Spleen (tissue), 7 donors: ENCODE results near the gene KLHL25.

Experiments
- POLR2A ChIP-seq, 3 donors: fragments of 450-650 bp; IDR thresholded peaks; one replicate each; pipeline ENCODE4 v1.5.1; 2017; ENCODE audit warnings: antibody characterized with exemption in 3 of 3, mild to moderate bottlenecking in 1 of 3
- POLR2AphosphoS5 ChIP-seq, 3 donors: sonication (generic); formaldehyde crosslinking; IDR thresholded peaks; one replicate each; pipeline ENCODE4 v1.5.1; 2017; ENCODE audit warnings: antibody characterized with exemption in 3 of 3
- TF ChIP-seq, protein P1 (sequence below), 11 experiments: fragments of 200-600 bp in 7 of 11; fragments of 450-650 bp in 4 of 11; sonication (generic) in 4 of 11; IDR thresholded peaks in 8 of 11; conservative IDR thresholded peaks in 3 of 11; 1 replicate in 7 of 11; 2 replicates in 4 of 11; pipeline versions ENCODE4 v1.4.0 to v1.8.0; 2016 to 2021; ENCODE audit warnings: antibody characterized with exemption in 11 of 11, inconsistent platforms in 4 of 11, mild to moderate bottlenecking in 1 of 11
- donor health status: DM: no; HTN: no; CAD: no; lungs with moderate emphysema.
- donor health status: DM: no; HTN: no; CAD: no.
- donor health status: DM: no; HTN: no; CAD: no.

DNA sequence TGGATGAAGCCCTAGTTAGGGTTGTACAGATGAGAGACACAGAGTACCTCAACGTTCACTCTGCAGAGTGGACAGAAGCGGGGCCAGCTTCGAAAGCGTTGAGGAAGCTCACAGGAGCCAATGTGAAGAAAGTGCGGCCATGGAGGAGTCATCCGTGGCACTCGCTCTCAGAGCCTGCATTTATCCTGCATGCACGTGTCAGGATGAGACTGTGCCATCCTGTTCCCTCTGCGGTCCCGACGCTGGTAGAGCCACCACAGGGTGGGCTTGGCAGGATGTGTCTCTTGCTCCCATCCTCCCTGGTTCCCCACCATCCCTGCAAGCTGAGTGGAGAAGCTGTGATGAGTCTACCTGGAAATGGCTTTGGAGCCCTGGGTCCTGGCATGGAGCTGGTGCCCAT, 39.3 kb downstream of the KLHL25 start:
- TF ChIP-seq, protein P1, sequence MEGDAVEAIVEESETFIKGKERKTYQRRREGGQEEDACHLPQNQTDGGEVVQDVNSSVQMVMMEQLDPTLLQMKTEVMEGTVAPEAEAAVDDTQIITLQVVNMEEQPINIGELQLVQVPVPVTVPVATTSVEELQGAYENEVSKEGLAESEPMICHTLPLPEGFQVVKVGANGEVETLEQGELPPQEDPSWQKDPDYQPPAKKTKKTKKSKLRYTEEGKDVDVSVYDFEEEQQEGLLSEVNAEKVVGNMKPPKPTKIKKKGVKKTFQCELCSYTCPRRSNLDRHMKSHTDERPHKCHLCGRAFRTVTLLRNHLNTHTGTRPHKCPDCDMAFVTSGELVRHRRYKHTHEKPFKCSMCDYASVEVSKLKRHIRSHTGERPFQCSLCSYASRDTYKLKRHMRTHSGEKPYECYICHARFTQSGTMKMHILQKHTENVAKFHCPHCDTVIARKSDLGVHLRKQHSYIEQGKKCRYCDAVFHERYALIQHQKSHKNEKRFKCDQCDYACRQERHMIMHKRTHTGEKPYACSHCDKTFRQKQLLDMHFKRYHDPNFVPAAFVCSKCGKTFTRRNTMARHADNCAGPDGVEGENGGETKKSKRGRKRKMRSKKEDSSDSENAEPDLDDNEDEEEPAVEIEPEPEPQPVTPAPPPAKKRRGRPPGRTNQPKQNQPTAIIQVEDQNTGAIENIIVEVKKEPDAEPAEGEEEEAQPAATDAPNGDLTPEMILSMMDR (IDR thresholded peaks at IDR 0.05 in 8 of 11, conservative IDR thresholded peaks at IDR 0.05 in 3 of 11) = no peak
- TF ChIP-seq POLR2A (IDR thresholded peaks at IDR 0.05) = no peak
- TF ChIP-seq POLR2AphosphoS5 (IDR thresholded peaks at IDR 0.05) = no peak
